GM12872 (cell line): Measurements from ENCODE around the gene TLCD5.

ENCODE experiments used
- CTCF ChIP-seq: IDR thresholded peaks from 3 replicates; pipeline ENCODE4 v1.5.1; 2011; ENCODE audit warnings: low read depth, mild to moderate bottlenecking, low read length, moderate library complexity; ENCODE audit not compliant: insufficient read depth

Gene TLCD5

GRCh38 chr11:120346233-120346632, 21.1 kb downstream of the TLCD5 start:
- TF ChIP-seq CTCF: no peak

- no peak for TF ChIP-seq CTCF
These were observed 25.5 kb downstream of the TLCD5 start for GRCh38 chr11:120350637-120351036.

GRCh38 chr11:120352405-120352804, 27.3 kb downstream of the TLCD5 start:
- no peak for TF ChIP-seq CTCF

- no peak for TF ChIP-seq CTCF
These were observed 29.0 kb downstream of the TLCD5 start for GRCh38 chr11:120354068-120354467.

GRCh38 chr11:120354779-120355178, 29.7 kb downstream of the TLCD5 start:
- no peak for TF ChIP-seq CTCF

GRCh38 chr11:120357620-120358019, 32.5 kb downstream of the TLCD5 start:
- no peak for TF ChIP-seq CTCF

- TF ChIP-seq CTCF: no peak
These were observed 33.6 kb downstream of the TLCD5 start for GRCh38 chr11:120358729-120359128.

GRCh38 chr11:120363436-120363835, 38.3 kb downstream of the TLCD5 start:
- TF ChIP-seq CTCF: no peak
